WTC11 (cell line): ENCODE results near the gene TNP2. TPM values are rescaled to one million over a fixed set of nuclear protein-coding genes. Genes with fewer than 3 reads are reported as not detected.

Experiments
- ATAC-seq: fragments of 200-7000 bp; cut with Tn5 transposase; 2 replicates; pipeline ENCODE4 v1.10.0; 2021; ENCODE audit warnings: mild to moderate bottlenecking, moderate library complexity
- CTCF ChIA-PET: fragments of 300-600 bp; sonication (Branson Sonifier 250); formaldehyde crosslinking; loops from one replicate; lab custom pipeline; 2021; ENCODE audit warnings: antibody characterized with exemption; lab: Charles Lee
- POLR2A ChIA-PET: fragments of 350-600 bp; sonication (Branson Sonifier 250); formaldehyde crosslinking; loops from one replicate; lab custom pipeline; 2021; ENCODE audit warnings: antibody characterized with exemption; lab: Charles Lee
- DNase-seq: peaks from one replicate; pipeline ENCODE4 v3.0.0; 2021; ENCODE audit warnings: low spot score
- H3K27ac Mint-ChIP-seq: 2 replicates; pipeline ENCODE4 v1.8.0; 2021; ENCODE audit warnings: mixed read lengths
- H3K27me3 Mint-ChIP-seq: 2 replicates; pipeline ENCODE4 v1.8.0; 2021; ENCODE audit warnings: low read depth, mild to moderate bottlenecking, moderate library complexity, mixed read lengths
- H3K36me3 Mint-ChIP-seq: 2 replicates; pipeline ENCODE4 v1.8.0; 2021; ENCODE audit warnings: mixed read lengths
- H3K4me1 Mint-ChIP-seq: 2 replicates; pipeline ENCODE4 v1.8.0; 2022; ENCODE audit warnings: mixed read lengths
- H3K4me3 Mint-ChIP-seq: 2 replicates; pipeline ENCODE4 v1.8.0; 2021; ENCODE audit warnings: mild to moderate bottlenecking, moderate library complexity, mixed read lengths
- H3K9me3 Mint-ChIP-seq: 2 replicates; pipeline ENCODE4 v1.8.0; 2021; ENCODE audit warnings: mixed read lengths
- CTCF ChIP-seq: fragments of 200-600 bp; IDR thresholded peaks from 2 replicates; pipeline ENCODE4 v1.8.0; 2022; ENCODE audit warnings: antibody characterized with exemption
- FOXJ3 ChIP-seq: sonication (generic); formaldehyde crosslinking; IDR thresholded peaks from 2 replicates; pipeline ENCODE4 v1.9.0; 2021; ENCODE audit warnings: missing genetic modification reagents, mild to moderate bottlenecking, borderline replicate concordance
- FOXK1 ChIP-seq: sonication (generic); formaldehyde crosslinking; IDR thresholded peaks from 2 replicates; pipeline ENCODE4 v1.8.0; 2022; ENCODE audit warnings: mild to moderate bottlenecking, moderate library complexity, missing genetic modification reagents
- GABPB1 ChIP-seq: sonication (generic); formaldehyde crosslinking; IDR thresholded peaks from 2 replicates; pipeline ENCODE4 v1.8.1; 2023; ENCODE audit warnings: mild to moderate bottlenecking, missing genetic modification reagents
- KAT7 ChIP-seq: sonication (generic); formaldehyde crosslinking; IDR thresholded peaks from 2 replicates; pipeline ENCODE4 v1.8.1; 2023; ENCODE audit warnings: missing genetic modification reagents, mild to moderate bottlenecking, borderline replicate concordance
- NR3C1 ChIP-seq: sonication (generic); formaldehyde crosslinking; conservative IDR thresholded peaks from 2 replicates; pipeline ENCODE4 v1.8.1; 2023; ENCODE audit warnings: low read depth, mild to moderate bottlenecking, missing genetic modification reagents
- PRDM15 ChIP-seq: sonication (generic); formaldehyde crosslinking; IDR thresholded peaks from 2 replicates; pipeline ENCODE4 v1.8.0; 2022; ENCODE audit warnings: missing genetic modification reagents
- SMAD3 ChIP-seq: sonication (generic); formaldehyde crosslinking; IDR thresholded peaks from 2 replicates; pipeline ENCODE4 v1.8.0; 2022; ENCODE audit warnings: missing genetic modification reagents, mild to moderate bottlenecking, borderline replicate concordance
- SP1 ChIP-seq: sonication (generic); formaldehyde crosslinking; conservative IDR thresholded peaks from 2 replicates; pipeline ENCODE4 v1.8.1; 2022; ENCODE audit warnings: missing genetic modification reagents
- TEAD4 ChIP-seq: sonication (generic); formaldehyde crosslinking; IDR thresholded peaks from 2 replicates; pipeline ENCODE4 v1.8.0; 2022; ENCODE audit warnings: mild to moderate bottlenecking, missing genetic modification reagents
- USF2 ChIP-seq: sonication (generic); formaldehyde crosslinking; IDR thresholded peaks from 2 replicates; pipeline ENCODE4 v1.8.1; 2023; ENCODE audit warnings: mild to moderate bottlenecking, missing genetic modification reagents, moderate library complexity
- ZNF121 ChIP-seq: sonication (generic); formaldehyde crosslinking; IDR thresholded peaks from 2 replicates; pipeline ENCODE4 v1.8.0; 2023; ENCODE audit warnings: missing genetic modification reagents
- ZNF416 ChIP-seq: fragments of 250-450 bp; sonication (Bioruptor Pico); IDR thresholded peaks from 2 replicates; pipeline ENCODE4 v1.9.0; 2021; ENCODE audit warnings: mild to moderate bottlenecking, inconsistent platforms
- total RNA-seq: library from RNA; stranded (reverse); gene quantifications from 3 replicates; pipeline ENCODE4 v1.2.3, GENCODE V29; 2021

TNP2 gene
- total RNA-seq, 1 experiment from 2014 or later: not detected

GRCh38 chr16:11260596-11260966, 8.5 kb downstream of the TNP2 start (continued):
- TF ChIP-seq TEAD4: no peak
- no peak for TF ChIP-seq SMAD3 (CRISPR knock-in tag)
- no peak for TF ChIP-seq FOXJ3 (CRISPR knock-in tag)
- TF ChIP-seq FOXK1 (CRISPR knock-in tag): no peak
- TF ChIP-seq USF2: no peak
- no peak for TF ChIP-seq ZNF416 (CRISPR knock-in tag)

GRCh38 chr16:11259655-11260595, 9.2 kb downstream of the TNP2 start:
- no peak for TF ChIP-seq FOXK1 (CRISPR knock-in tag)
- TF ChIP-seq GABPB1: peak; percentile 4; the same call in 1 of the 2 replicates
- TF ChIP-seq PRDM15 (CRISPR knock-in tag): no peak
- no peak for TF ChIP-seq KAT7
- no peak for TF ChIP-seq CTCF
- no peak for TF ChIP-seq SP1 (CRISPR knock-in tag)
- TF ChIP-seq, all 79 proteins: peak for 1
- Mint-ChIP-seq H3K27me3 (no peaks in the 10 kb centered on the region; the same call in 1 of the 2 replicates), H3K9me3 (no peaks in the 10 kb centered on the region), H3K4me3 (no peak overlapping the region), H3K4me1 (peaks cover 21% of the 10 kb centered on the region), H3K27ac (0 out of 2 replicates have a peak overlapping the region, but pooled peaks have one; percentile 39), H3K36me3 (no peaks in the 10 kb centered on the region)
- ATAC-seq (no peak), DNase-seq (no peak)
- ChIA-PET POLR2A (interaction anchor here (0.6 to 1.1 kb wide), 3 partner anchors 48 to 301 kb away, joined by 3 read pairs; no protein-coding TSS in a partner anchor), CTCF (interaction anchor here (0.8 to 3.3 kb wide), 7 partner anchors 13 to 295 kb away, joined by 3 to 13 read pairs (median 4); no protein-coding TSS in a partner anchor)

GRCh38 chr16:11258553-11259492, 10.3 kb downstream of the TNP2 start:
- Mint-ChIP-seq H3K36me3 (peaks cover 6% of the 10 kb centered on the region), H3K27ac (peak overlapping the region; percentile 25; the same call in 1 of the 2 replicates), H3K4me3 (no peak overlapping the region), H3K27me3 (no peaks in the 10 kb centered on the region; the same call in 1 of the 2 replicates), H3K9me3 (no peaks in the 10 kb centered on the region), H3K4me1 (peaks cover 24% of the 10 kb centered on the region)
- POLR2A ChIA-PET: interaction anchor here (0.6 kb wide), 1 partner anchor 57 kb away, joined by 4 read pairs; no protein-coding TSS in a partner anchor
- CTCF ChIA-PET: interaction anchor here (0.7 to 5.1 kb wide), 7 partner anchors 10 to 294 kb away, joined by 3 to 104 read pairs (median 4); partner anchors contain the start of gene TNP2
- TF ChIP-seq ZNF121 (peak; percentile 89; the same call in 1 of the 2 replicates), NR3C1 (CRISPR knock-in tag) (no peak)
- ATAC-seq (no peak), DNase-seq (no peak)
